COR-L47 (cell line): ENCODE results near the gene CHD6.
A peak's percentile ranks its signal among the peaks of the same experiment; 100 is the strongest.

ENCODE experiments used
- DNase-seq: peaks from one replicate; lab custom pipeline; 2025; lab: John Stamatoyannopoulos, UW

CHD6 gene

GRCh38 chr20:41424546-41424945 lies 193.6 kb downstream of the CHD6 start:
- DNase-seq, result no peak

GRCh38 chr20:41424011-41424410 lies 194.2 kb downstream of the CHD6 start:
- no peak for DNase-seq

- no peak for DNase-seq
Observed at GRCh38 chr20:41422953-41423352, 195.2 kb downstream of the CHD6 start.

- DNase-seq, result no peak
Observed at GRCh38 chr20:41418739-41419293, 199.4 kb downstream of the CHD6 start.

- DNase-seq, result no peak
Observed at GRCh38 chr20:41418031-41418430, 200.1 kb downstream of the CHD6 start.

- DNase-seq, result no peak
Observed at GRCh38 chr20:41415191-41415590, 203.0 kb downstream of the CHD6 start.

- no peak for DNase-seq
Observed at GRCh38 chr20:41413169-41413568, 205.0 kb downstream of the CHD6 start.

- no peak for DNase-seq
Observed at GRCh38 chr20:41412324-41413120, 205.7 kb downstream of the CHD6 start.

- DNase-seq, result no peak
Observed at GRCh38 chr20:41411391-41411847, 206.8 kb downstream of the CHD6 start.

GRCh38 chr20:41408986-41409385 lies 209.2 kb downstream of the CHD6 start:
- peak; percentile 92 for DNase-seq

GRCh38 chr20:41408156-41408794 lies 209.9 kb downstream of the CHD6 start:
- DNase-seq, result peak; percentile 5

- DNase-seq, result no peak
Observed at GRCh38 chr20:41407607-41408006, 210.6 kb downstream of the CHD6 start.

- DNase-seq, result no peak
Observed at GRCh38 chr20:41406896-41407444, 211.2 kb downstream of the CHD6 start.

GRCh38 chr20:41406353-41406752 lies 211.8 kb downstream of the CHD6 start:
- DNase-seq, result no peak

- no peak for DNase-seq
Observed at GRCh38 chr20:41405436-41405835, 212.7 kb downstream of the CHD6 start.

GRCh38 chr20:41403604-41404003 lies 214.6 kb downstream of the CHD6 start:
- DNase-seq, result no peak

GRCh38 chr20:41398408-41398807 lies 219.8 kb downstream of the CHD6 start:
- DNase-seq, result no peak

- no peak for DNase-seq
Observed at GRCh38 chr20:41395667-41396664, 222.2 kb downstream of the CHD6 start.

- no peak for DNase-seq
Observed at GRCh38 chr20:41394931-41395666, 223.1 kb downstream of the CHD6 start.

- no peak for DNase-seq
Observed at GRCh38 chr20:41394081-41394480, 224.1 kb downstream of the CHD6 start.

- DNase-seq, result no peak
Observed at GRCh38 chr20:41393705-41394066, 224.5 kb downstream of the CHD6 start.
